Ovary (tissue), 3 donors: ENCODE data around the gene YES1.
"Not testable (repeated sequence)": the region's sequence is repeated elsewhere in the genome, so short reads cannot be mapped to it uniquely, and the experiment has no call there.

Source experiments
- EP300 ChIP-seq: sonication (generic); formaldehyde crosslinking; IDR thresholded peaks from one replicate; pipeline ENCODE4 v1.6.1; 2017; ENCODE audit warnings: antibody characterized with exemption
- POLR2A ChIP-seq: fragments of 450-650 bp; IDR thresholded peaks from one replicate; pipeline ENCODE4 v1.6.1; 2017; ENCODE audit warnings: antibody characterized with exemption, mild to moderate bottlenecking, moderate library complexity
- TF ChIP-seq, protein P1 (sequence below), 3 donors: fragments of 450-650 bp in 2 of 3; fragments of 200-600 bp in 1 of 3; IDR thresholded peaks; one replicate each; pipeline versions ENCODE4 v1.5.1 to v1.8.0; 2016 to 2022; ENCODE audit warnings: antibody characterized with exemption in 3 of 3, mild to moderate bottlenecking in 1 of 3
- donor health status: DM: no; HTN: no; CAD: no.

DNA sequence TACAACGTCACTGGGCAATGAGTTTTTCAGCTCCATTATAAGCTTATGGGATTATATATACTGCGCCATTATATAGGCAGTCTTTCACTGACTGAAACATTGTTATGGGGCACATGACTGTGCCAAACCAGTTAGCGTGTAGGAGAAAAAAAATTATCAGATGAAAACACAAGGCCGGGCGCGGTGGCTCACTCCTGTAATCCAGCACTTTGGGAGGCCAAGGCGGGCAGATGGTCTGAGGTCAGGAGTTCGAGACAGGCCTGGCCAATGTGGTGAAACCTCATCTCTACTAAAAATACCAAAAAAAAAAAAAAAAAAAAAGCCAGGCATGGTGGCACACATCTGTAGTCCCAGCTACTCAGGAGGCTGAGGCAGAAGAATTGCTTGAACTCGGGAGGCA lies 129.6 kb downstream of the YES1 start:
- TF ChIP-seq, protein P1, sequence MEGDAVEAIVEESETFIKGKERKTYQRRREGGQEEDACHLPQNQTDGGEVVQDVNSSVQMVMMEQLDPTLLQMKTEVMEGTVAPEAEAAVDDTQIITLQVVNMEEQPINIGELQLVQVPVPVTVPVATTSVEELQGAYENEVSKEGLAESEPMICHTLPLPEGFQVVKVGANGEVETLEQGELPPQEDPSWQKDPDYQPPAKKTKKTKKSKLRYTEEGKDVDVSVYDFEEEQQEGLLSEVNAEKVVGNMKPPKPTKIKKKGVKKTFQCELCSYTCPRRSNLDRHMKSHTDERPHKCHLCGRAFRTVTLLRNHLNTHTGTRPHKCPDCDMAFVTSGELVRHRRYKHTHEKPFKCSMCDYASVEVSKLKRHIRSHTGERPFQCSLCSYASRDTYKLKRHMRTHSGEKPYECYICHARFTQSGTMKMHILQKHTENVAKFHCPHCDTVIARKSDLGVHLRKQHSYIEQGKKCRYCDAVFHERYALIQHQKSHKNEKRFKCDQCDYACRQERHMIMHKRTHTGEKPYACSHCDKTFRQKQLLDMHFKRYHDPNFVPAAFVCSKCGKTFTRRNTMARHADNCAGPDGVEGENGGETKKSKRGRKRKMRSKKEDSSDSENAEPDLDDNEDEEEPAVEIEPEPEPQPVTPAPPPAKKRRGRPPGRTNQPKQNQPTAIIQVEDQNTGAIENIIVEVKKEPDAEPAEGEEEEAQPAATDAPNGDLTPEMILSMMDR (IDR thresholded peaks at IDR 0.05) = not testable (repeated sequence)
- not testable (repeated sequence) for TF ChIP-seq EP300, POLR2A
